Lung (tissue), 12 donors: ENCODE data around the gene BDH1. TPM values are rescaled to one million over a fixed set of nuclear protein-coding genes. Genes with fewer than 3 reads are reported as not detected.

ENCODE experiments used
- ATAC-seq: fragments of 200-7000 bp; cut with Tn5 transposase; one replicate; pipeline ENCODE4 v1.9.1; 2020; ENCODE audit warnings: moderate number of reproducible peaks; ENCODE audit not compliant: insufficient read depth, low FRiP score
- DNase-seq, 3 donors: peaks; one replicate each; pipeline ENCODE4 v3.0.0-alpha.2; 2013 to 2017
- H3K27ac ChIP-seq, 2 donors: one replicate each; pipeline ENCODE4 v1.5.1; 2013; ENCODE audit warnings: mild to moderate bottlenecking in 2 of 2, moderate library complexity in 2 of 2, control low read depth in 1 of 2, inconsistent platforms in 1 of 2, low read depth in 1 of 2, low read length in 1 of 2
- H3K27me3 ChIP-seq, 3 donors: one replicate each; pipeline ENCODE4 v1.5.1; 2013; ENCODE audit warnings: low read length in 2 of 3; ENCODE audit not compliant: control insufficient read depth in 3 of 3, insufficient read depth in 3 of 3
- H3K36me3 ChIP-seq, 4 donors: one replicate each; pipeline ENCODE4 v1.5.1; 2013; ENCODE audit warnings: low read length in 4 of 4, mild to moderate bottlenecking in 1 of 4, moderate library complexity in 1 of 4; ENCODE audit not compliant: control insufficient read depth in 4 of 4, insufficient read depth in 4 of 4
- H3K4me1 ChIP-seq, 5 donors: one replicate each; pipeline ENCODE4 v1.5.1; 2013; ENCODE audit warnings: low read length in 5 of 5, mild to moderate bottlenecking in 2 of 5, moderate library complexity in 1 of 5; ENCODE audit not compliant: control insufficient read depth in 5 of 5, insufficient read depth in 5 of 5
- H3K4me3 ChIP-seq: one replicate; pipeline ENCODE4 v1.5.1; 2013; ENCODE audit warnings: mild to moderate bottlenecking, control low read depth, moderate library complexity
- H3K9ac ChIP-seq, 2 donors: one replicate each; pipeline ENCODE4 v1.5.1; 2013; ENCODE audit warnings: low read length in 2 of 2, control low read depth in 1 of 2; ENCODE audit not compliant: insufficient read depth in 1 of 2
- H3K9me3 ChIP-seq, 4 donors: one replicate each; pipeline ENCODE4 v1.5.1; 2013; ENCODE audit warnings: low read length in 3 of 4, mild to moderate bottlenecking in 1 of 4, moderate library complexity in 1 of 4; ENCODE audit not compliant: control insufficient read depth in 4 of 4, insufficient read depth in 3 of 4
- CTCF ChIP-seq: IDR thresholded peaks from 2 replicates; pipeline ENCODE4 v1.5.1; 2012; ENCODE audit warnings: mild to moderate bottlenecking; ENCODE audit errors: control extremely low read depth, extremely low read depth
- WGBS, 2 donors: extraction: QIAGEN DNeasy Blood & Tissue Kit; methylation state at CpG; one replicate each; pipeline ENCODE4 v1.1.7; 2013; 5-methylcytosine and 5-hydroxymethylcytosine counted together
- polyA plus RNA-seq, 2 donors: library from polyadenylated mRNA; stranded (reverse); fragments of 200-250 nt; gene quantifications; one replicate each; pipeline ENCODE4 v1.2.1, GENCODE V29; 2013
- total RNA-seq, 2 donors: library from RNA; depleted of rRNA in 1 of 2; stranded (reverse); fragments of >200 nt in 1 of 2; gene quantifications; one replicate each; pipeline ENCODE4 v1.2.1, GENCODE V29; 2014 to 2021
- donor health status: control.
- donor health status: control.
- donor health status: Bipolar disorder and iron deficiency.
- donor health status: healthy.
- donor health status: DM: yes; HTN: yes; CAD: no.

Gene BDH1
- total and polyA plus RNA-seq, 4 donors, result 14.3 to 32.8 (median 17.0) TPM

DNA sequence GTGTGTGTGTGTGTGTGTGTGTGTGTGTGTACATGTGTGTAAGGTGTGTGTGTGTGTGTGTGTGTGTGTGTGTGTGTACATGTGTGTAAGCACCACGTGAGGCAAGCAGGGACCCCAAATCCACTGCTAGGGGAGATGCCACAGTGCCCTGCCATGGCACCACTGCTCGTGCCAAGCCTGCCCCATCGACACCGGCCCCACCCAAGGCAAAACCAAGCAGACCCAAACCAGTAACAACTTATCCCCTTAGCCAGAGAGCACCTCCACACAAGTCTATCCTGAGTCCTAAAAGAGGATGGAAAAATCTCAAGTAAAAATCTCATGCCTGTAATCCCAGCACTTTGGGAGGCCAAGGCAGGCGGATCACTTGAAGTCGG, 45.1 kb downstream of the BDH1 start:
- 90 to 93% methylated on average over 6 of the region's 6 CpGs for WGBS, 2 donors
- H3K36me3 ChIP-seq, result peaks cover 0 to 2% (median 0%) of the 10 kb centered on the region in 4 donors
- no peak overlapping the region for H3K4me3 ChIP-seq
- H3K9ac ChIP-seq, result no peak overlapping the region
- no peaks in the 10 kb centered on the region for H3K27me3 ChIP-seq
- no peak for TF ChIP-seq CTCF
- H3K27ac ChIP-seq, result no peak overlapping the region
- H3K4me1 ChIP-seq, result peaks cover 0 to 11% (median 0%) of the 10 kb centered on the region in 5 donors
- ATAC-seq, result no peak
- no peaks in the 10 kb centered on the region for H3K9me3 ChIP-seq
- no peak for DNase-seq

GRCh38 chr3:197508924-197509775, 46.6 kb downstream of the BDH1 start:
- Histone ChIP-seq H3K4me3 (no peak overlapping the region), H3K36me3 (peaks cover 0 to 2% (median 0%) of the 10 kb centered on the region in 4 donors), H3K9me3 (no peaks in the 10 kb centered on the region), H3K27ac (no peak overlapping the region), H3K4me1 (peaks cover 0 to 25% (median 0%) of the 10 kb centered on the region in 5 donors), H3K9ac (peak overlapping the region in 1 of 2 donors; percentile 51), H3K27me3 (no peaks in the 10 kb centered on the region)
- ATAC-seq, result no peak
- TF ChIP-seq CTCF, result no peak
- no peak for DNase-seq
- WGBS, 2 donors, result 89 to 90% methylated on average over 27 of the region's 27 CpGs

GRCh38 chr3:197508461-197508860, 47.3 kb downstream of the BDH1 start:
- ATAC-seq, result no peak
- H3K9me3 ChIP-seq, result no peaks in the 10 kb centered on the region

More at GRCh38 chr3:197508461-197508860, 47.3 kb downstream of the BDH1 start:
- peaks cover 0 to 28% (median 0%) of the 10 kb centered on the region in 5 donors for H3K4me1 ChIP-seq
- H3K27ac ChIP-seq, result no peak overlapping the region
- no peak for DNase-seq
- H3K9ac ChIP-seq, result no peak overlapping the region
- WGBS, 2 donors, result 77 to 83% methylated on average over 6 of the region's 6 CpGs
- peaks cover 0 to 2% (median 0%) of the 10 kb centered on the region in 4 donors for H3K36me3 ChIP-seq
- no peak for TF ChIP-seq CTCF
- no peaks in the 10 kb centered on the region for H3K27me3 ChIP-seq
- no peak overlapping the region for H3K4me3 ChIP-seq
